Right lobe of liver (tissue), 4 donors: ENCODE data around the gene GBP6.

Experiments used
- POLR2A ChIP-seq: fragments of 450-650 bp; IDR thresholded peaks from one replicate; pipeline ENCODE4 v1.6.1; 2017; ENCODE audit warnings: antibody characterized with exemption, mild to moderate bottlenecking
- TF ChIP-seq, protein P1 (sequence below), 4 donors: fragments of 200-600 bp in 3 of 4; fragments of 450-650 bp in 1 of 4; IDR thresholded peaks; one replicate each; pipeline versions ENCODE4 v1.5.1 to v1.8.0; 2016 to 2022; ENCODE audit warnings: antibody characterized with exemption in 4 of 4, mild to moderate bottlenecking in 2 of 4
- donor health status: DM: no; HTN: no; CAD: no.
- donor health status: DM: no; HTN: no; CAD: no.
- donor health status: DM: no; HTN: yes; CAD: no.

DNA sequence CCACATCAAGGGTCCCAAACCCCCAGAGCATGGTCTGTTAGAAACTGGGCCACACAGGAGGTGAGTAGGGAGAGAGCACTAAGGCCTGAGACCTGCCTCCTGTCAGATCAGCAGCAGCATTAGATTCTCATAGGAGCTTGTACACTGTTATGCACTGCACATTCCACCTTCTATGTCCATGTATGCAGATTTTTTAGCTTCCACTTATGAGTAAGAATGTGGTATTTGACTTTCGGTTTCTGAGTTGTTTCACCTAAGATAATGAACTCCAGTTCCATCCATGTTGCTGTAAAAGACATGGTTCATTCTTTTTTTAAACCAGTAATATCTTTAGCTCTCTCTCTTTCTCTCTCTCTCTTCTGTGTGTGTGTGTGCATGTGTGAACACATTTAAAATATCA lies 663 bp upstream of the GBP6 start:
- TF ChIP-seq, protein P1, sequence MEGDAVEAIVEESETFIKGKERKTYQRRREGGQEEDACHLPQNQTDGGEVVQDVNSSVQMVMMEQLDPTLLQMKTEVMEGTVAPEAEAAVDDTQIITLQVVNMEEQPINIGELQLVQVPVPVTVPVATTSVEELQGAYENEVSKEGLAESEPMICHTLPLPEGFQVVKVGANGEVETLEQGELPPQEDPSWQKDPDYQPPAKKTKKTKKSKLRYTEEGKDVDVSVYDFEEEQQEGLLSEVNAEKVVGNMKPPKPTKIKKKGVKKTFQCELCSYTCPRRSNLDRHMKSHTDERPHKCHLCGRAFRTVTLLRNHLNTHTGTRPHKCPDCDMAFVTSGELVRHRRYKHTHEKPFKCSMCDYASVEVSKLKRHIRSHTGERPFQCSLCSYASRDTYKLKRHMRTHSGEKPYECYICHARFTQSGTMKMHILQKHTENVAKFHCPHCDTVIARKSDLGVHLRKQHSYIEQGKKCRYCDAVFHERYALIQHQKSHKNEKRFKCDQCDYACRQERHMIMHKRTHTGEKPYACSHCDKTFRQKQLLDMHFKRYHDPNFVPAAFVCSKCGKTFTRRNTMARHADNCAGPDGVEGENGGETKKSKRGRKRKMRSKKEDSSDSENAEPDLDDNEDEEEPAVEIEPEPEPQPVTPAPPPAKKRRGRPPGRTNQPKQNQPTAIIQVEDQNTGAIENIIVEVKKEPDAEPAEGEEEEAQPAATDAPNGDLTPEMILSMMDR (IDR thresholded peaks at IDR 0.05) = no peak
- TF ChIP-seq POLR2A = no peak
